Activated CD4-positive, alpha-beta T cell treated with anti-CD3 and anti-CD28 coated beads for 36 hours (primary cell): ENCODE data around the gene CLDN10. TPM values are rescaled to one million over a fixed set of nuclear protein-coding genes. Genes with fewer than 3 reads are reported as not detected.

ENCODE experiments used
- ATAC-seq: fragments of 200-7000 bp; cut with Tn5 transposase; one replicate; pipeline ENCODE4 v1.10.0; 2021; ENCODE audit warnings: mild to moderate bottlenecking, moderate library complexity
- CTCF ChIA-PET: fragments of 350-600 bp; sonication (Branson Sonifier 250); formaldehyde crosslinking; loops from one replicate; lab custom pipeline; 2021; ENCODE audit warnings: antibody characterized with exemption; lab: Charles Lee
- POLR2A ChIA-PET: fragments of 350-600 bp; sonication (Branson Sonifier 250); formaldehyde crosslinking; loops from one replicate; lab custom pipeline; 2021; ENCODE audit warnings: antibody characterized with exemption, inconsistent platforms; lab: Charles Lee
- DNase-seq: peaks from one replicate; pipeline ENCODE4 v3.0.0-alpha.2; 2020
- H3K27ac Mint-ChIP-seq: one replicate; pipeline ENCODE4 v1.8.0; 2021; ENCODE audit warnings: mixed read lengths
- H3K27me3 Mint-ChIP-seq: one replicate; pipeline ENCODE4 v1.8.0; 2021; ENCODE audit warnings: mixed read lengths
- H3K36me3 Mint-ChIP-seq: one replicate; pipeline ENCODE4 v1.8.0; 2021; ENCODE audit warnings: low read depth, mixed read lengths
- H3K4me1 Mint-ChIP-seq: one replicate; pipeline ENCODE4 v1.8.0; 2021; ENCODE audit warnings: mixed read lengths
- H3K4me3 Mint-ChIP-seq: one replicate; pipeline ENCODE4 v1.8.0; 2021; ENCODE audit warnings: mild to moderate bottlenecking, moderate library complexity, mixed read lengths
- H3K9me3 Mint-ChIP-seq: one replicate; pipeline ENCODE4 v1.8.0; 2021; ENCODE audit warnings: low read depth, mixed read lengths
- intact Hi-C, 2 experiments: fragments of 100-400 bp; cut with DNase I in 1 of 2; cut with micrococcal nuclease in 1 of 2; formaldehyde crosslinking; loops; one replicate each; pipeline versions ENCODE4 v1.14.2 to v1.15.1; 2022 to 2024; cut with DNase I, micrococcal nuclease
- total RNA-seq, 2 experiments: library from RNA; stranded (reverse); gene quantifications; one replicate each; pipeline ENCODE4 v1.2.3, GENCODE V29; 2021

Gene CLDN10
- total RNA-seq, 2 experiments from 2014 or later = not detected

GRCh38 chr13:95541911-95542474 lies 10.5 kb upstream of the CLDN10 start:
- ChIA-PET CTCF (no interaction called here), POLR2A (no interaction called here)
- no peak for ATAC-seq
- no peak overlapping the region for H3K27ac Mint-ChIP-seq
- H3K27me3 Mint-ChIP-seq = peaks cover 13% of the 10 kb centered on the region
- intact Hi-C loops = no loop called here
- no peaks in the 10 kb centered on the region for H3K4me1 Mint-ChIP-seq
- no peaks in the 10 kb centered on the region for H3K36me3 Mint-ChIP-seq
- H3K4me3 Mint-ChIP-seq = no peak overlapping the region
- no peak for DNase-seq
- no peaks in the 10 kb centered on the region for H3K9me3 Mint-ChIP-seq

- H3K4me3 Mint-ChIP-seq = no peak overlapping the region
- H3K9me3 Mint-ChIP-seq = no peaks in the 10 kb centered on the region
- H3K36me3 Mint-ChIP-seq = no peaks in the 10 kb centered on the region
- POLR2A ChIA-PET = no interaction called here
- no peak for DNase-seq
- intact Hi-C loops = no loop called here
- no peaks in the 10 kb centered on the region for H3K4me1 Mint-ChIP-seq
- H3K27me3 Mint-ChIP-seq = peaks cover 16% of the 10 kb centered on the region
- no peak overlapping the region for H3K27ac Mint-ChIP-seq
- no peak for ATAC-seq
- CTCF ChIA-PET = no interaction called here
These were observed 8.2 kb upstream of the CLDN10 start for GRCh38 chr13:95544293-95544692.

- Mint-ChIP-seq H3K36me3 (no peaks in the 10 kb centered on the region), H3K9me3 (no peaks in the 10 kb centered on the region), H3K4me3 (no peak overlapping the region), H3K27me3 (peaks cover 35% of the 10 kb centered on the region), H3K4me1 (no peaks in the 10 kb centered on the region), H3K27ac (no peak overlapping the region)
- DNase-seq (no peak), ATAC-seq (no peak)
- ChIA-PET CTCF (interaction anchor here (0.8 to 1.2 kb wide), 2 partner anchors 75 to 288 kb away, joined by 3 to 4 read pairs; no protein-coding TSS in a partner anchor), POLR2A (no interaction called here)
- intact Hi-C loops = no loop called here
These were observed 5.6 kb upstream of the CLDN10 start for GRCh38 chr13:95546919-95547318.

GRCh38 chr13:95547531-95548167 lies 4.9 kb upstream of the CLDN10 start:
- CTCF ChIA-PET = interaction anchor here (0.6 to 1.6 kb wide), 2 partner anchors 11 to 813 kb away, joined by 4 read pairs; no protein-coding TSS in a partner anchor
- POLR2A ChIA-PET = no interaction called here
- no peak for DNase-seq
- no peaks in the 10 kb centered on the region for H3K4me1 Mint-ChIP-seq
- ATAC-seq = no peak
- no peak overlapping the region for H3K4me3 Mint-ChIP-seq
- peaks cover 36% of the 10 kb centered on the region for H3K27me3 Mint-ChIP-seq
- no peak overlapping the region for H3K27ac Mint-ChIP-seq
- intact Hi-C loops = no loop called here
- H3K9me3 Mint-ChIP-seq = no peaks in the 10 kb centered on the region
- no peaks in the 10 kb centered on the region for H3K36me3 Mint-ChIP-seq

GRCh38 chr13:95552208-95552538 lies 347 bp upstream of the CLDN10 start:
- CTCF ChIA-PET = no interaction called here

GRCh38 chr13:95553581-95554385 lies 1.3 kb downstream of the CLDN10 start:
- Mint-ChIP-seq H3K27me3 (peaks cover 54% of the 10 kb centered on the region), H3K9me3 (no peaks in the 10 kb centered on the region), H3K4me1 (peaks cover 10% of the 10 kb centered on the region), H3K4me3 (peak overlapping the region; percentile 25), H3K36me3 (no peaks in the 10 kb centered on the region), H3K27ac (no peak overlapping the region)
- ChIA-PET CTCF (interaction anchor here (1.0 kb wide), 1 partner anchor 17 kb away, joined by 4 read pairs; no protein-coding TSS in a partner anchor), POLR2A (no interaction called here)
- DNase-seq (no peak), ATAC-seq (no peak)
- intact Hi-C loops = no loop called here

More at GRCh38 chr13:95552208-95552538, 347 bp upstream of the CLDN10 start:
- no peaks in the 10 kb centered on the region for H3K9me3 Mint-ChIP-seq
- H3K4me3 Mint-ChIP-seq = no peak overlapping the region
- DNase-seq (no peak), ATAC-seq (no peak)
- POLR2A ChIA-PET = no interaction called here
- intact Hi-C loops = no loop called here
- H3K36me3 Mint-ChIP-seq = no peaks in the 10 kb centered on the region
- no peak overlapping the region for H3K27ac Mint-ChIP-seq
- H3K27me3 Mint-ChIP-seq = peaks cover 53% of the 10 kb centered on the region
- H3K4me1 Mint-ChIP-seq = peaks cover 10% of the 10 kb centered on the region

GRCh38 chr13:95557013-95557412 lies 4.5 kb downstream of the CLDN10 start:
- H3K36me3 Mint-ChIP-seq = no peaks in the 10 kb centered on the region
- peaks cover 42% of the 10 kb centered on the region for H3K27me3 Mint-ChIP-seq
- peaks cover 10% of the 10 kb centered on the region for H3K4me1 Mint-ChIP-seq
- no peak overlapping the region for H3K4me3 Mint-ChIP-seq
- DNase-seq = no peak
- intact Hi-C loops = no loop called here
- H3K9me3 Mint-ChIP-seq = no peaks in the 10 kb centered on the region
- H3K27ac Mint-ChIP-seq = no peak overlapping the region
- no peak for ATAC-seq
- CTCF ChIA-PET = interaction anchor here (0.7 kb wide), 1 partner anchor 526 kb away, joined by 3 read pairs; no protein-coding TSS in a partner anchor
- POLR2A ChIA-PET = interaction anchor here (0.5 kb wide), 1 partner anchor 86 kb away, joined by 3 read pairs; no protein-coding TSS in a partner anchor

GRCh38 chr13:95559100-95559499 lies 6.6 kb downstream of the CLDN10 start:
- H3K4me1 Mint-ChIP-seq = peaks cover 2% of the 10 kb centered on the region
- H3K27me3 Mint-ChIP-seq = peaks cover 32% of the 10 kb centered on the region
- H3K27ac Mint-ChIP-seq = no peak overlapping the region
- H3K4me3 Mint-ChIP-seq = no peak overlapping the region
- DNase-seq (no peak), ATAC-seq (no peak)
- POLR2A ChIA-PET = no interaction called here
- H3K36me3 Mint-ChIP-seq = no peaks in the 10 kb centered on the region
- intact Hi-C loops = no loop called here
- CTCF ChIA-PET = no interaction called here
- H3K9me3 Mint-ChIP-seq = no peaks in the 10 kb centered on the region

GRCh38 chr13:95560387-95560786 lies 7.9 kb downstream of the CLDN10 start:
- no peak overlapping the region for H3K27ac Mint-ChIP-seq
- CTCF ChIA-PET = no interaction called here
- H3K27me3 Mint-ChIP-seq = peaks cover 24% of the 10 kb centered on the region
- H3K4me1 Mint-ChIP-seq = no peaks in the 10 kb centered on the region
- H3K36me3 Mint-ChIP-seq = no peaks in the 10 kb centered on the region
- intact Hi-C loops = no loop called here
- POLR2A ChIA-PET = no interaction called here
- H3K4me3 Mint-ChIP-seq = no peak overlapping the region
- ATAC-seq (no peak), DNase-seq (no peak)
- no peaks in the 10 kb centered on the region for H3K9me3 Mint-ChIP-seq

- H3K36me3 Mint-ChIP-seq = no peaks in the 10 kb centered on the region
- no peaks in the 10 kb centered on the region for H3K4me1 Mint-ChIP-seq
- H3K4me3 Mint-ChIP-seq = no peak overlapping the region
- no peak overlapping the region for H3K27ac Mint-ChIP-seq
- no peak for DNase-seq
- peaks cover 2% of the 10 kb centered on the region for H3K9me3 Mint-ChIP-seq
- intact Hi-C loops = no loop called here
- peaks cover 23% of the 10 kb centered on the region for H3K27me3 Mint-ChIP-seq
- no peak for ATAC-seq
- ChIA-PET CTCF (interaction anchor here (1.2 kb wide), 1 partner anchor 28 kb away, joined by 3 read pairs; no protein-coding TSS in a partner anchor), POLR2A (no interaction called here)
These were observed 11.6 kb downstream of the CLDN10 start for GRCh38 chr13:95564091-95564490.

GRCh38 chr13:95564733-95565291 lies 12.3 kb downstream of the CLDN10 start:
- H3K4me3 Mint-ChIP-seq = no peak overlapping the region
- peaks cover 2% of the 10 kb centered on the region for H3K9me3 Mint-ChIP-seq
- H3K36me3 Mint-ChIP-seq = no peaks in the 10 kb centered on the region
- CTCF ChIA-PET = interaction anchor here (0.5 to 1.2 kb wide), 3 partner anchors 29 to 59 kb away, joined by 3 read pairs; no protein-coding TSS in a partner anchor
- POLR2A ChIA-PET = interaction anchor here (0.6 kb wide), 1 partner anchor 312 kb away, joined by 3 read pairs; no protein-coding TSS in a partner anchor
- peaks cover 19% of the 10 kb centered on the region for H3K27me3 Mint-ChIP-seq
- DNase-seq (no peak), ATAC-seq (no peak)
- no peaks in the 10 kb centered on the region for H3K4me1 Mint-ChIP-seq
- no peak overlapping the region for H3K27ac Mint-ChIP-seq
- intact Hi-C loops = no loop called here
